Hepatocyte (in vitro differentiated cells): ENCODE measurements around the gene MAP4. TPM values are rescaled to one million over a fixed set of nuclear protein-coding genes. Genes with fewer than 3 reads are reported as not detected.

Experiments
- DNase-seq: peaks from one replicate; pipeline ENCODE4 v3.0.0-alpha.2; 2016; ENCODE audit warnings: low spot score
- H2AFZ ChIP-seq: fragments of 200-600 bp; sonication (generic); 2 replicates; pipeline ENCODE4 v1.6.0; 2016; ENCODE audit warnings: antibody characterized with exemption, mild to moderate bottlenecking
- H3K27ac ChIP-seq: fragments of 200-600 bp; sonication (generic); 2 replicates; pipeline ENCODE4 v1.5.1; 2016; ENCODE audit warnings: mild to moderate bottlenecking
- H3K27me3 ChIP-seq: fragments of 200-600 bp; sonication (generic); 2 replicates; pipeline ENCODE4 v1.6.1; 2016
- H3K36me3 ChIP-seq: fragments of 200-600 bp; sonication (generic); replicated peaks from 2 replicates; pipeline ENCODE4 v1.5.1; 2016; ENCODE audit warnings: low read depth; ENCODE audit not compliant: insufficient read depth
- H3K4me1 ChIP-seq: fragments of 200-600 bp; sonication (generic); 2 replicates; pipeline ENCODE4 v1.5.1; 2016; ENCODE audit warnings: mild to moderate bottlenecking, moderate library complexity; ENCODE audit not compliant: insufficient read depth
- H3K4me2 ChIP-seq: fragments of 200-600 bp; sonication (generic); 2 replicates; pipeline ENCODE4 v1.6.0; 2016
- H3K4me3 ChIP-seq: fragments of 200-600 bp; sonication (generic); 2 replicates; pipeline ENCODE4 v1.5.1; 2016; ENCODE audit warnings: mild to moderate bottlenecking
- H3K79me2 ChIP-seq: fragments of 200-600 bp; sonication (generic); 2 replicates; pipeline ENCODE4 v1.6.0; 2017; ENCODE audit warnings: mild to moderate bottlenecking
- H3K9me2 ChIP-seq: fragments of 200-600 bp; sonication (generic); replicated peaks from 2 replicates; pipeline ENCODE4 v1.6.0; 2017; ENCODE audit warnings: mild to moderate bottlenecking; ENCODE audit not compliant: insufficient read depth
- H3K9me3 ChIP-seq: fragments of 200-600 bp; sonication (generic); 2 replicates; pipeline ENCODE4 v1.5.1; 2016; ENCODE audit warnings: low read depth, mild to moderate bottlenecking
- H4K20me1 ChIP-seq: fragments of 200-600 bp; sonication (generic); 2 replicates; pipeline ENCODE4 v1.6.0; 2016; ENCODE audit warnings: mild to moderate bottlenecking; ENCODE audit not compliant: insufficient read depth, poor library complexity, severe bottlenecking
- EZH2 ChIP-seq: fragments of 200-600 bp; sonication (generic); IDR thresholded peaks from 2 replicates; pipeline ENCODE4 v1.6.1; 2016; ENCODE audit warnings: antibody characterized with exemption, mild to moderate bottlenecking, borderline replicate concordance
- EZH2phosphoT487 ChIP-seq: fragments of 200-600 bp; sonication (generic); IDR thresholded peaks from one replicate; pipeline ENCODE4 v1.6.1; 2018; ENCODE audit warnings: antibody characterized with exemption, mild to moderate bottlenecking, low read depth, moderate library complexity; ENCODE audit not compliant: unreplicated experiment, severe bottlenecking
- WGBS: methylation state at CpG from one replicate; pipeline ENCODE4 v1.1.6; 2016; ENCODE audit warnings: low lambda C conversion rate; ENCODE audit errors: missing lambda C conversion rate; 5-methylcytosine and 5-hydroxymethylcytosine counted together
- polyA plus RNA-seq: library from polyadenylated mRNA; unstranded; fragments of >200 nt; fragmentation: Nextera tagmentation; extraction: Ambion mirVana; gene quantifications from 2 replicates; pipeline ENCODE4 v1.2.1, GENCODE V29; 2016
- total RNA-seq: library from RNA; depleted of rRNA; stranded (reverse); fragments of >200 nt; gene quantifications from 2 replicates; pipeline ENCODE4 v1.2.3, GENCODE V29; 2014
- TF ChIP-seq, protein P1 (sequence below): fragments of 200-600 bp; sonication (generic); IDR thresholded peaks from 2 replicates; pipeline ENCODE4 v1.5.1; 2016; ENCODE audit warnings: antibody characterized with exemption, mild to moderate bottlenecking; ENCODE audit not compliant: poor library complexity

The MAP4 gene
- total and polyA plus RNA-seq, 2 experiments from 2014 or later: 85.5 to 91.3 TPM

- no peaks in the 10 kb centered on the region for H3K9me2 ChIP-seq
- H3K27ac ChIP-seq: no peak overlapping the region
- H4K20me1 ChIP-seq: peaks cover 24% of the 10 kb centered on the region
- H3K4me1 ChIP-seq: peaks cover 18% of the 10 kb centered on the region
- H2AFZ ChIP-seq: no peak overlapping the region
- 75% methylated on average over 3 of the region's 3 CpGs for WGBS
- no peak overlapping the region for H3K4me2 ChIP-seq
- no peaks in the 10 kb centered on the region for H3K36me3 ChIP-seq
- H3K27me3 ChIP-seq: no peaks in the 10 kb centered on the region
- H3K79me2 ChIP-seq: peaks cover 94% of the 10 kb centered on the region
- TF ChIP-seq, protein P1, sequence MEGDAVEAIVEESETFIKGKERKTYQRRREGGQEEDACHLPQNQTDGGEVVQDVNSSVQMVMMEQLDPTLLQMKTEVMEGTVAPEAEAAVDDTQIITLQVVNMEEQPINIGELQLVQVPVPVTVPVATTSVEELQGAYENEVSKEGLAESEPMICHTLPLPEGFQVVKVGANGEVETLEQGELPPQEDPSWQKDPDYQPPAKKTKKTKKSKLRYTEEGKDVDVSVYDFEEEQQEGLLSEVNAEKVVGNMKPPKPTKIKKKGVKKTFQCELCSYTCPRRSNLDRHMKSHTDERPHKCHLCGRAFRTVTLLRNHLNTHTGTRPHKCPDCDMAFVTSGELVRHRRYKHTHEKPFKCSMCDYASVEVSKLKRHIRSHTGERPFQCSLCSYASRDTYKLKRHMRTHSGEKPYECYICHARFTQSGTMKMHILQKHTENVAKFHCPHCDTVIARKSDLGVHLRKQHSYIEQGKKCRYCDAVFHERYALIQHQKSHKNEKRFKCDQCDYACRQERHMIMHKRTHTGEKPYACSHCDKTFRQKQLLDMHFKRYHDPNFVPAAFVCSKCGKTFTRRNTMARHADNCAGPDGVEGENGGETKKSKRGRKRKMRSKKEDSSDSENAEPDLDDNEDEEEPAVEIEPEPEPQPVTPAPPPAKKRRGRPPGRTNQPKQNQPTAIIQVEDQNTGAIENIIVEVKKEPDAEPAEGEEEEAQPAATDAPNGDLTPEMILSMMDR: no peak
- no peak for TF ChIP-seq EZH2phosphoT487
- TF ChIP-seq EZH2: no peak
- no peak overlapping the region for H3K4me3 ChIP-seq
- DNase-seq: no peak
- H3K9me3 ChIP-seq: no peaks in the 10 kb centered on the region
Observed at GRCh38 chr3:48042071-48042760, 26.0 kb upstream of the MAP4 start.

DNA sequence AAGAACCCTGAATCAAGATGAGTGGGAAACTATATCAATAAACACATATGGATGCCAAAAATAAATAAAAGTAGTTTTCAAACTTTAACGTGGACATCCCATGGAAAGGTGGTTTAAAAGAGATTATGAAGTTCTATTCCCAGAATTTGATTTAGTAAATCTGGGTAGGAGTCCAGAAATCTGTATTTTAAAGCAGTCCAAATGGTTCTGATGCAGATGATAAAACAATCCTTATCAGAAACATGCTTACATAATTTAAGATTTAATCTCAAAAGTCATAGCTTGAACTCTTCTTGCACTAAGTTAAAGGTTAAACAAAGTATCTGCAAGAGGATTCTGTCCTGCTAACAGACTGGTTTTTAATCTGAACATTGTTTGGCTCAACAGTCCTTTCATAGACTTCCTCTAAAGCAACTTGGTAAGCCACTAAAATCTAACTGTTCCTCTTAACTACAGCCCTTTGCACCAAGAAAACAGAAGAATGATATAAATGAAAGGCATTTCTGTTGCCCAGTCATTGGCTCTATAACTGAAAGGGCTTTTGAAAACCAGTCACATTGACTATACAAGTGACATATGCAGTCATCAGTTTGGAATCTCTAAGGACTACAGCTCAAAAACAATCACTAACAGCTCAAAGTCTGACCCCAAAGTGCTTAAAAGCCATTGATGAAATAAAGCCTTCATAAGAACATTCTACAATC lies 23.4 kb upstream of the MAP4 start:
- no peaks in the 10 kb centered on the region for H3K9me2 ChIP-seq
- 43% methylated on average over 1 of the region's 1 CpG for WGBS
- H2AFZ ChIP-seq: no peak overlapping the region
- TF ChIP-seq EZH2phosphoT487 (no peak), EZH2 (no peak)
- TF ChIP-seq, protein P1: no peak
- H4K20me1 ChIP-seq: peaks cover 29% of the 10 kb centered on the region
- H3K27ac ChIP-seq: peak overlapping the region; percentile 69
- no peaks in the 10 kb centered on the region for H3K9me3 ChIP-seq
- peak overlapping the region; percentile 26 for H3K4me2 ChIP-seq
- H3K4me3 ChIP-seq: no peak overlapping the region
- no peaks in the 10 kb centered on the region for H3K36me3 ChIP-seq
- peaks cover 94% of the 10 kb centered on the region for H3K79me2 ChIP-seq
- peak; percentile 44 for DNase-seq
- H3K27me3 ChIP-seq: no peaks in the 10 kb centered on the region
- H3K4me1 ChIP-seq: peaks cover 22% of the 10 kb centered on the region

DNA sequence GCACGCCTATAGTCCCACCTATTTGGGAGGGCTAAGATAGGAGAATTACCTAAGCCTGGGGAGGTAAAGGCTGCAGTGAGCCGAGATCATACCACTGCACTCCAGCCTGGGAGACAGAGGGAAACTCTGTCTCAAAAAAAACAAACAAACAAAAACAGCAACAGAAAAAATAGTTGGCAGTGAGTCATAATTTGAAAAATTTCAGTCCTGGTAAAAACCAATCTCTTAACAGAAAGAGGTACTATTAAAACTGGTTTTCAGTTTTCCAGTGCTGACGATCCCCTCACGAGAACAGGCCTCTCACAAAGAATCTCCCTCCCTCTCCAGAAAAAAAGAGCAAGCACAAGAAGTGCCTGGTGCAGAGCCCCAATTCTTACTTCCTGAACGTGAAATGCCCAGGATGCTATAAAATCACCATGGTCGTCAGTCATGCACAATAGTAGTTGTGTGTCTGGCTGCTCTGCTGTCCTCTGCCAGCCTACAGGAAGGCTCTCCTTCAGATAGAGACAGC lies 22.8 kb upstream of the MAP4 start:
- WGBS: 62% methylated on average over 6 of the region's 6 CpGs
- H3K4me3 ChIP-seq: no peak overlapping the region
- no peak for DNase-seq
- peaks cover 94% of the 10 kb centered on the region for H3K79me2 ChIP-seq
- peak overlapping the region; percentile 69 for H3K27ac ChIP-seq
- H3K4me2 ChIP-seq: peak overlapping the region; percentile 26
- no peaks in the 10 kb centered on the region for H3K36me3 ChIP-seq
- TF ChIP-seq EZH2: no peak
- no peak for TF ChIP-seq EZH2phosphoT487
- TF ChIP-seq, protein P1: no peak
- peaks cover 22% of the 10 kb centered on the region for H3K4me1 ChIP-seq
- no peaks in the 10 kb centered on the region for H3K9me2 ChIP-seq
- H3K27me3 ChIP-seq: no peaks in the 10 kb centered on the region
- no peaks in the 10 kb centered on the region for H3K9me3 ChIP-seq
- H2AFZ ChIP-seq: no peak overlapping the region
- H4K20me1 ChIP-seq: peaks cover 29% of the 10 kb centered on the region
